ENCODE results near the gene CD84.
A peak's percentile ranks its signal among the peaks of the same experiment; 100 is the strongest.
"Not testable (repeated sequence)": the region's sequence is repeated elsewhere in the genome, so short reads cannot be mapped to it uniquely, and the experiment has no call there.

CD84 gene, protein sequence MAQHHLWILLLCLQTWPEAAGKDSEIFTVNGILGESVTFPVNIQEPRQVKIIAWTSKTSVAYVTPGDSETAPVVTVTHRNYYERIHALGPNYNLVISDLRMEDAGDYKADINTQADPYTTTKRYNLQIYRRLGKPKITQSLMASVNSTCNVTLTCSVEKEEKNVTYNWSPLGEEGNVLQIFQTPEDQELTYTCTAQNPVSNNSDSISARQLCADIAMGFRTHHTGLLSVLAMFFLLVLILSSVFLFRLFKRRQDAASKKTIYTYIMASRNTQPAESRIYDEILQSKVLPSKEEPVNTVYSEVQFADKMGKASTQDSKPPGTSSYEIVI

GRCh38 chr1:160579216-160579701, at the start of gene CD84:
TSS of gene CD84 (minus strand) at chr1:160579496. CDS start at chr1:160579437, 59 bp downstream.
- no peak for DNase-seq

GRCh38 chr1:160628799-160629263, 49.5 kb upstream of the CD84 start:
- no peak for DNase-seq

GRCh38 chr1:160627677-160628289, 48.5 kb upstream of the CD84 start:
- DNase-seq = not testable (repeated sequence)

DNA sequence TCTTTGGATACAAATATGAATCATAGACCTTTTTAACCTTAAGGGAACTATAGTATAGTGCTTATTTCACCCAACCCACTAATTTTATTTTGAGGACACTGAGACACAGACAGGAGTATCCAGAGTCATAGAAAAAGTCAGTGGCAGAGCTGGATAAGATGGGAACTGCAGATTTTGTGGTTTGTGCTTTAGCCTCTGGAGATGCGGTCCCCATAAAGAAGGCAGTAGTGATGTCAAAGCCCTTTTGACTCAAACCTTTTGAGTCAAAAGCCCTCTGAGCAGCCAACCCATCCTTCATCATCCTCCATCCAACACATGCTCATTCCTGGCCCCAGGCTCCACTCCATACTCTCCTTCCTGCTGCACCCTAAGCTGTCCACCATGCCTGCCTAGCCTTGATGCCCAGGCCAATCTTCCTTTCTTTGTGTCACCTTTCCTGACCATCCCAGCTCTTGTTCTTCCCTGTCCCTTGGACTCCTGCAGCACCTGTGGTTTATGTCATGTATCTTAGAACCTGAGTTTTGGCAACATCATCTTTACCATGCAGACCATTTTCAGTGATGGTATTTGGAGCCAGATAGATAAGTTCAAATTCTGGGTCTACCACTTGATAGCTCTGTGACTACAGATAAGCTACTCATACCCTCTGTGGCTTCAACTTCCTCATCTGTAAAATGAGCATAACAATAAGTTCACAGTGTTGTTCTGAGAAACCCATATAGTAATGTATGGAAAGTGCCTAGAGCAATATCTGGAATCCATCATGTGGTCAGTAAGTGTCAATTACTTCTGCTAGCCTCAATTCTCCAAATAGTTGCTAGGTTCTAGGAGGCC, 47.4 kb upstream of the CD84 start:
- no peak for DNase-seq

DNA sequence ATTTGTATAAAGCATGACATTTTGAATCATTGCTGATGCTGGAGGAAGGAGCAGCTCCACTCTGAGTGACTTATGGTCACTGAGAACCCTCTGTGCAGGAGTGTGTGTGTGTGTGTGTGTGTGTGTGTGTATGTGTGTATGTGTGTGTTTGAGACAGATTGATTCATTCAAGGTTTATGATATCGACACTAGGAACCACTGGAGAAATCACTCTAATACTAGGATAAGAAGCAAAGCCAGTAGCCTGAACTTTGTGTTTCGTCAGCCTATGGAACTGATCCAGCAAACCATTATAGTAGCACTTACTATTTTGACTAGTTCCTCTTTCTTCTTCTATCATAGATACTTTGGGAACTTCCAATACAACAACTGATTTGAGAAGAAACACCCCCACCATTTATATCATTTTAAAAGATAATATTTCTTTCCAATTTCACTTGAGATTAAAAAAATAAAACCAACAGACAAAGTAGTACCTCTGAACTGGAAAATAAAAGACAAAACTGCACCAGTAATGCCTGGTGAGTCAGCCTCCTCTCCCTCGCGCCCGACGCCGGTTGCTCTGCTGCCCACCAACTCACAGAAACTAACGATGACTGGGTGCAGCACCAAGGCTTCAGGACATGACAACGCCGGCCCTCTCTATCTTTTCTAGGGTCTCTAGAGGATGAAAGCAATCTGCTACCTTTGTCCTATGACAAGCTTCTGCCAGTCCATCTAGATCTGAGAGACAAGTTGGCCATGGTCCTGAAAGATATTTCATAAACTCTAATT, 46.6 kb upstream of the CD84 start:
- no peak for DNase-seq

GRCh38 chr1:160625321-160625720, 46.0 kb upstream of the CD84 start:
- no peak for DNase-seq

- no peak for DNase-seq
Observed at GRCh38 chr1:160624464-160624863, 45.2 kb upstream of the CD84 start.

GRCh38 chr1:160623862-160624261, 44.6 kb upstream of the CD84 start:
- no peak for DNase-seq

DNA sequence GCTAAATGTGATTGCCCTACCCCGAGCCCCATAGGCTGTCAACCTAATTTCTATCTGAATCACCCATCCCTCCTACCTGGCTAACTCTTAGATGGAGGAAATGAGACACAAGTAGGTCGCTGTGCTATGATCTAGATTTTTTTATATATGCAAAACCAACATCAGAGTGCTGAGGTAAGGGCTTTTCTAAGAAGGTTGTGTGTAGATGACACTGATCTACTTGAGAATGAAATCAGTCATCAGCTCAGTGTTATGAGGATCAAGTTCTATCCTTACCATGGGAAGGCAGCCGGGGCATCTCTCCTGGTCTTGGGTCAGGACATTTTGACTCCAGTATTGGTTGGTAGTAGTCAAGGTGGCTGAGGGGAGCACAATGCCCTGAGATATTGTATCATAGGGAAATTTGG, 43.9 kb upstream of the CD84 start:
- DNase-seq = no peak

DNA sequence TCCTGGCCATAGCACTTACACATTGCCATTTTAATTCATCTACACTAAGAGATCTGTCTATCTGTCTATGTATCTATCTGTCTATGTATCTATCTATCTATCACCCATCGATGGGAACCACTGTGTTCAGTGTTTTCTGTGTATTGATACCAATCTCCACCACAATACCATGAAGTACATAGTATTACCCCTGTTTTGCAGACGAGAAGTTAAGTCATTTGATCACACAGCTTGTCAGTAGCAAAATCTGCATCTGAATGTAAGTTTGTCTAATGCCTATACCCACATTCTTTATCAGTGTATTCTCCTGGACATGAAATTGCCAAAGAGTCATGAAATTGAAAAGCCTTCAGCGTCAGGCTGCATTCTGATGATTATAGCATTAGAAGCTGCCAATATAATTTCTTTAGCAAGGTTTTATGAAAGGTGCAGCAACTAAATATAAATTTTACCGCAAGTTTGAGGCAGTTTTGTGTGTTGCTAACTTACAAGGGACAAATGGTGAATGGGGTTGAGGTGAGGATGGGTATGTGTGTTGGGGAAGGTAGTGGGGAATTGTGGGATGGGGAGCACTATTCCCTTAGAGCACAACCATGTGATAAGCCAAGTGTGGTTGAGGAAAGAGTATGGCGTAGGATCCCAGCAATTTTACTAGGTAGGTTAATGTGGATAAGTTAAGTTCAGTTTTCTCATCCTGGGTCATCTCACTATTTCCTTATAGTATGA, 43.4 kb upstream of the CD84 start:
- DNase-seq = no peak

DNA sequence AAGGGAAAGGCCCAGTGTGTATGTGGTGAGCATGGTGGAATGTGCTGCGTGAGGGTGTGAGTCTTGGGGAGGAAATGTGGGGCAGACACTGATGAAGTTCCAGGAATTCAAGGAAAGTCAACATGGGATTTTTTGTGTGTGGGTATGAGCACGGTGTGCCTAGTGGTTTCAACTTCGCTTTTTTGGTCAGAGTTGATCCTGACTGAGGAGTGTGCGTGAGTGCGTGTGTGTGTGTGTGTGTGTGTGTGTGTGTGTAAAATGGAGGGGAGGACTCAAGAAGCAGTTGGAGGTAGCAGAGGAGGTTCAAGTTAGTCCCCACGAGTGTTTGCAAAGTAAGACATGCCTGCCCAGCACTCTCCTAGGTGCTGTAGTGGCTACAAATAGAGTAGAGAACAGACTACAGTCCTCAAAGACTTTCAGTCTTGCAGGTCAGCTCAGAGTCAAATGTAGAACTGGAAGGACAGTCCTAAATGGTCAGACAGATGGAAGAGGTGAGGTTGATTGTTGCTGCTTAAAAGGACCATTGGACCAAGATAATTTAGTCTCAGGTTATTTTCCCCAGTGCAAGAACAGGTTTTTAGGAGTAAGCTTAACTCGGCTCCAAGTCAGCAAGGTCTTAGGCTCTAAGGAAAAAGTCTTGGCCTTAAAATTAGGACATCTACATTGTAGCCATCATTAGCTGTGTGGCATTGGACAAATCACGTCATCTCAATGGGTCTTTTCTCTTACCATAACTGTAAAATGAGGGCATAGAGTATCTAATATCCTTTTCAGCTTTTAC, 42.5 kb upstream of the CD84 start:
- DNase-seq = no peak

GRCh38 chr1:160620942-160621632, 41.8 kb upstream of the CD84 start:
- no peak for DNase-seq

DNA sequence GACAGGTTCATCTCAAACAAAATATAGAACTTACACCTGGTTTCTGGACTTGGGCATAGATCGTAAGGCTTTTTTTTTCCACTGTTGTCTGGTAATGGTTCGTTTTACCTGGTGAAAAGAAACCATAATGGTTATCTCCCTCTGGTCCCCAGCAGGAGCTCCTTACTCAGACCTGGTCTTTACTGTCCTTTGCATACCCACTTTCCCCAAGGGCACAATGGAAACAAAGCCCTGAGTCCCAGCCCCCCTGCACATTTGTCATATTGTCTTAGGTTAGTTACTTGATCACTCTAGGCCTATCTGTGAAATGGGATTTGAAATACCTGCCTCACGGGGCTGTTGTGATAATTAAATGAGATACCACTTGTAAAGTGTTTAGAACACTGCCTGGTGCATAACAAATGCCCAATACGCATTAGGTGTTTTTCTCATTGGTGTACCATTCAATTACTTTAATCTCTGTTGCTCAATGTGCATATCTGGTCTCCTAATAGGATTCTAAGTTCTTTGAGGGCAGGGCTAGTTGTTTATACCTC, 40.5 kb upstream of the CD84 start:
- DNase-seq = no peak

- DNase-seq = peak; percentile 5
Observed at GRCh38 chr1:160618763-160619274, 39.5 kb upstream of the CD84 start.

DNA sequence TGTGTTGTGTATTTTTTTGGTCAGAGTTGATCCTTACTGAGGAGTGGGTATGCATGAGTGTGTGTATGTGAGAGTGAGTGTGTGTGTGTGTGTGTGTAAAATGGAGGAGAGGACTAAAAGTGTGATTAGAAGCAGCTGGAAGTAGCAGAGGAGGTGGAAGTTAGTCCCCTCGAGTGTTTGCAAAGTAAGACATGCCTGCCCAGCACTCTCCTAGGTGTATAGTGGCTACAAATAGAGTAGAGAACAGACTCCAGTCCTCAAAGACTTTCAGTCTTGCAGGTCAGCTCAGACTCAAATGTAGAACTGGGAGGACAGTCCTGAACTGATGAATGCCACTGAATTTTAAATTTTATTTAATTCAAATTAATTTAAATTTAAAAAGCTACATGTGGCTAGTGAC, 39.0 kb upstream of the CD84 start:
- no peak for DNase-seq

GRCh38 chr1:160615660-160616059, 36.4 kb upstream of the CD84 start:
- DNase-seq = no peak

DNA sequence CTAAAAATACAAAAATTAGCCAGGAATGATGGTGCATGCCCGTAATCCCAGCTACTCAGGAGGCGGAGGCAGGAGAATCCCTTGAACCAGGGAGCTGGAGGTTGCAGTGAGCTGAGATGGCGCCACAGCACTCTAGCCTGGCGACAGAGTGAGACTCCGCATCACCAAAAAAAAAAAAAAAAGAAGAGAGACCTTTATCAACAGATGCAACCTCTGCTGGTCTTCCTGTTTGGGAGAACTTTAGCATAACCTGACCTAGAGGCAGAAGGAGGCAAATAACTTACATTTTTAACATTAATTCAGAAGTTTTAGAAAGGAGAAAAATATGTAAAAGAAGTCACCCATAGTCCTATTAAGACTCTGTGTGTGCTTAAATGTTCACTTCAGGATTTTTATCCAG, 35.1 kb upstream of the CD84 start:
- DNase-seq = no peak

DNA sequence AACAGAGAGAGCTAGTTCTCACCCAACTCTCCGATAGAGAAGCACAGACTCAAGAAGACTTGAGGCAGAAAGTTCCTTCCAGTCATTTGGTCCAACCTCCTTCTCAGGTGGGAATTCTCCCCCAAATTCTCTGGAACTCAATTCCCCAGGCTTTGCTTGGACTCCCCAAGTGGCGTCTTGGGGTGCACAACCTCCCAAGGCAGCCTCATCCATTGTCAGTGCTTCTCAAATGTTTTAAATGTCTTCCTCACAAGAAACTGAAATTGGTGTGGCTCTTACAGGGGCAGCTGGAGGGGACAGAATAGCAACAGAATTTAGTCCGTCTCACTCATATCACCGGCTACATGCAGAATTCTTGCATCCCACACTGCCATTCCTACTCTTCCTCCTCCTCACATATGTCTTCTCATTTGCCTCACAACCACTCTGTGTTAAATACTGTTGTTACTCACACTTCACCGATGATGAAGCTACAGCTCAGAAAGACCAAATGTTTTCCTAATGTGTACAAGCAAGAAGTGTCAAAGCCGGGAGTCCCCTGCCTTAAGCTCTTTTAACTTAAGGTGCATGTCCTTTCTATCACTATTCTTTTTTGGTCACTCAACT, 33.4 kb upstream of the CD84 start:
- DNase-seq = no peak

GRCh38 chr1:160610569-160611242, 31.4 kb upstream of the CD84 start:
- no peak for DNase-seq
